Neural cell (in vitro differentiated cells): ENCODE data around the gene SHPK. TPM values are rescaled to one million over a fixed set of nuclear protein-coding genes. Genes with fewer than 3 reads are reported as not detected.

Source experiments
- H2AFZ ChIP-seq: fragments of 200-600, 300-800 bp; sonication (generic), shearing (Covaris generic); 2 replicates; pipeline ENCODE4 v1.6.0; 2014; ENCODE audit warnings: low read depth, mild to moderate bottlenecking, antibody characterized with exemption, low read length, moderate library complexity
- H3F3A ChIP-seq: fragments of 200-600 bp; shearing (Covaris generic); 2 replicates; pipeline ENCODE4 v1.6.1; 2016; ENCODE audit warnings: mild to moderate bottlenecking, moderate library complexity, mixed read lengths, antibody characterized with exemption, low read length; ENCODE audit not compliant: insufficient read depth, poor library complexity, severe bottlenecking
- H3K27ac ChIP-seq: fragments of 200-600, 300-800 bp; sonication (generic), shearing (Covaris generic); 2 replicates; pipeline ENCODE4 v1.5.1; 2014; ENCODE audit warnings: mild to moderate bottlenecking, low read length, moderate library complexity
- H3K27me3 ChIP-seq: fragments of 300-800, 200-600 bp; sonication (generic), shearing (Covaris generic); 2 replicates; pipeline ENCODE4 v1.6.0; 2014; ENCODE audit warnings: mild to moderate bottlenecking, low read depth, low read length, moderate library complexity; ENCODE audit not compliant: insufficient read depth
- H3K36me3 ChIP-seq: fragments of 300-800, 200-600 bp; sonication (generic), shearing (Covaris generic); 2 replicates; pipeline ENCODE4 v1.5.1; 2014; ENCODE audit warnings: mild to moderate bottlenecking, antibody characterized with exemption, low read length, moderate library complexity; ENCODE audit not compliant: insufficient read depth
- H3K4me2 ChIP-seq: fragments of 300-800, 200-600 bp; sonication (generic), shearing (Covaris generic); 2 replicates; pipeline ENCODE4 v1.6.0; 2014; ENCODE audit warnings: mild to moderate bottlenecking, low read length
- H3K4me3 ChIP-seq: fragments of 300-800, 200-600 bp; sonication (generic), shearing (Covaris generic); 2 replicates; pipeline ENCODE4 v1.5.1; 2014; ENCODE audit warnings: mild to moderate bottlenecking, low read length, moderate library complexity
- H3K79me2 ChIP-seq: fragments of 200-600 bp; shearing (Covaris generic); replicated peaks from 2 replicates; pipeline ENCODE4 v1.6.0; 2014; ENCODE audit warnings: mild to moderate bottlenecking, low read length, moderate library complexity; ENCODE audit not compliant: insufficient read depth
- H3K9ac ChIP-seq: fragments of 300-800, 200-600 bp; sonication (generic), shearing (Covaris generic); 2 replicates; pipeline ENCODE4 v1.6.1; 2016; ENCODE audit warnings: mild to moderate bottlenecking, low read length, mixed read lengths
- H3K9me2 ChIP-seq: fragments of 200-600 bp; shearing (Covaris generic); 2 replicates; pipeline ENCODE4 v1.6.1; 2016; ENCODE audit warnings: mild to moderate bottlenecking, low read length, mixed read lengths; ENCODE audit not compliant: insufficient read depth
- H3K9me3 ChIP-seq: fragments of 200-600, 300-800 bp; sonication (generic), shearing (Covaris generic); 2 replicates; pipeline ENCODE4 v1.6.1; 2016; ENCODE audit warnings: mild to moderate bottlenecking, mixed run types, low read length, moderate library complexity, mixed read lengths
- H4K20me1 ChIP-seq: fragments of 200-600 bp; shearing (Covaris generic); 2 replicates; pipeline ENCODE4 v1.6.1; 2016; ENCODE audit warnings: mild to moderate bottlenecking, mixed run types; ENCODE audit not compliant: insufficient read depth
- EP300 ChIP-seq: fragments of 450-650 bp; conservative IDR thresholded peaks from 2 replicates; pipeline ENCODE4 v1.6.1; 2014; ENCODE audit warnings: antibody characterized with exemption, mild to moderate bottlenecking, moderate library complexity; ENCODE audit not compliant: poor library complexity, severe bottlenecking
- EZH2 ChIP-seq: fragments of 200-600, 300-800 bp; shearing (Covaris generic), sonication (generic); IDR thresholded peaks from 2 replicates; pipeline ENCODE4 v1.6.1; 2014; ENCODE audit warnings: antibody characterized with exemption, low read length, borderline replicate concordance, mild to moderate bottlenecking; ENCODE audit not compliant: insufficient read depth, poor library complexity, severe bottlenecking
- MXI1 ChIP-seq: fragments of 450-650 bp; conservative IDR thresholded peaks from 2 replicates; pipeline ENCODE4 v1.6.1; 2014; ENCODE audit warnings: antibody characterized with exemption, mild to moderate bottlenecking; ENCODE audit not compliant: poor library complexity, severe bottlenecking
- POLR2AphosphoS5 ChIP-seq: IDR thresholded peaks from 2 replicates; pipeline ENCODE4 v1.6.1; 2012
- RAD21 ChIP-seq: fragments of 450-650 bp; conservative IDR thresholded peaks from 2 replicates; pipeline ENCODE4 v1.6.1; 2014; ENCODE audit warnings: antibody characterized with exemption, mild to moderate bottlenecking, moderate library complexity
- SMC3 ChIP-seq: fragments of 450-650 bp; conservative IDR thresholded peaks from 2 replicates; pipeline ENCODE4 v1.6.1; 2014; ENCODE audit warnings: antibody characterized with exemption, mild to moderate bottlenecking, moderate library complexity; ENCODE audit not compliant: poor library complexity
- TAF1 ChIP-seq: IDR thresholded peaks from 2 replicates; pipeline ENCODE4 v1.6.1; 2012; ENCODE audit warnings: low read depth
- polyA plus RNA-seq: library from polyadenylated mRNA; depleted of rRNA; stranded (reverse); fragments of >200 nt; gene quantifications from 2 replicates; pipeline ENCODE4 v1.2.3, GENCODE V29; 2014
- TF ChIP-seq, protein P1 (sequence below): fragments of 450-650 bp; IDR thresholded peaks from 2 replicates; pipeline ENCODE4 v1.5.1; 2014; ENCODE audit warnings: antibody characterized with exemption, mild to moderate bottlenecking, moderate library complexity; ENCODE audit not compliant: poor library complexity, severe bottlenecking
- TF ChIP-seq, protein P2 (sequence below): IDR thresholded peaks from 2 replicates; pipeline ENCODE4 v1.6.1; 2012; ENCODE audit warnings: borderline replicate concordance

Gene SHPK
- polyA plus RNA-seq, 1 donor from 2014 or later: 14.3 TPM

- Histone ChIP-seq H3K9ac (no peak overlapping the region), H3K27ac (no peak overlapping the region), H3K9me3 (no peaks in the 10 kb centered on the region), H2AFZ (no peak overlapping the region), H3K4me2 (no peak overlapping the region), H3K9me2 (no peaks in the 10 kb centered on the region), H3K79me2 (peaks cover 11% of the 10 kb centered on the region), H3K36me3 (no peaks in the 10 kb centered on the region), H3K27me3 (no peaks in the 10 kb centered on the region), H3F3A (no peaks in the 10 kb centered on the region), H4K20me1 (no peaks in the 10 kb centered on the region), H3K4me3 (no peak overlapping the region)
- no peak for TF ChIP-seq EP300
- no peak for TF ChIP-seq RAD21
- TF ChIP-seq SMC3: no peak
- TF ChIP-seq POLR2AphosphoS5: no peak
- TF ChIP-seq TAF1: no peak
- TF ChIP-seq, protein P1, sequence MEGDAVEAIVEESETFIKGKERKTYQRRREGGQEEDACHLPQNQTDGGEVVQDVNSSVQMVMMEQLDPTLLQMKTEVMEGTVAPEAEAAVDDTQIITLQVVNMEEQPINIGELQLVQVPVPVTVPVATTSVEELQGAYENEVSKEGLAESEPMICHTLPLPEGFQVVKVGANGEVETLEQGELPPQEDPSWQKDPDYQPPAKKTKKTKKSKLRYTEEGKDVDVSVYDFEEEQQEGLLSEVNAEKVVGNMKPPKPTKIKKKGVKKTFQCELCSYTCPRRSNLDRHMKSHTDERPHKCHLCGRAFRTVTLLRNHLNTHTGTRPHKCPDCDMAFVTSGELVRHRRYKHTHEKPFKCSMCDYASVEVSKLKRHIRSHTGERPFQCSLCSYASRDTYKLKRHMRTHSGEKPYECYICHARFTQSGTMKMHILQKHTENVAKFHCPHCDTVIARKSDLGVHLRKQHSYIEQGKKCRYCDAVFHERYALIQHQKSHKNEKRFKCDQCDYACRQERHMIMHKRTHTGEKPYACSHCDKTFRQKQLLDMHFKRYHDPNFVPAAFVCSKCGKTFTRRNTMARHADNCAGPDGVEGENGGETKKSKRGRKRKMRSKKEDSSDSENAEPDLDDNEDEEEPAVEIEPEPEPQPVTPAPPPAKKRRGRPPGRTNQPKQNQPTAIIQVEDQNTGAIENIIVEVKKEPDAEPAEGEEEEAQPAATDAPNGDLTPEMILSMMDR: no peak
- TF ChIP-seq EZH2: no peak
- TF ChIP-seq, protein P2, sequence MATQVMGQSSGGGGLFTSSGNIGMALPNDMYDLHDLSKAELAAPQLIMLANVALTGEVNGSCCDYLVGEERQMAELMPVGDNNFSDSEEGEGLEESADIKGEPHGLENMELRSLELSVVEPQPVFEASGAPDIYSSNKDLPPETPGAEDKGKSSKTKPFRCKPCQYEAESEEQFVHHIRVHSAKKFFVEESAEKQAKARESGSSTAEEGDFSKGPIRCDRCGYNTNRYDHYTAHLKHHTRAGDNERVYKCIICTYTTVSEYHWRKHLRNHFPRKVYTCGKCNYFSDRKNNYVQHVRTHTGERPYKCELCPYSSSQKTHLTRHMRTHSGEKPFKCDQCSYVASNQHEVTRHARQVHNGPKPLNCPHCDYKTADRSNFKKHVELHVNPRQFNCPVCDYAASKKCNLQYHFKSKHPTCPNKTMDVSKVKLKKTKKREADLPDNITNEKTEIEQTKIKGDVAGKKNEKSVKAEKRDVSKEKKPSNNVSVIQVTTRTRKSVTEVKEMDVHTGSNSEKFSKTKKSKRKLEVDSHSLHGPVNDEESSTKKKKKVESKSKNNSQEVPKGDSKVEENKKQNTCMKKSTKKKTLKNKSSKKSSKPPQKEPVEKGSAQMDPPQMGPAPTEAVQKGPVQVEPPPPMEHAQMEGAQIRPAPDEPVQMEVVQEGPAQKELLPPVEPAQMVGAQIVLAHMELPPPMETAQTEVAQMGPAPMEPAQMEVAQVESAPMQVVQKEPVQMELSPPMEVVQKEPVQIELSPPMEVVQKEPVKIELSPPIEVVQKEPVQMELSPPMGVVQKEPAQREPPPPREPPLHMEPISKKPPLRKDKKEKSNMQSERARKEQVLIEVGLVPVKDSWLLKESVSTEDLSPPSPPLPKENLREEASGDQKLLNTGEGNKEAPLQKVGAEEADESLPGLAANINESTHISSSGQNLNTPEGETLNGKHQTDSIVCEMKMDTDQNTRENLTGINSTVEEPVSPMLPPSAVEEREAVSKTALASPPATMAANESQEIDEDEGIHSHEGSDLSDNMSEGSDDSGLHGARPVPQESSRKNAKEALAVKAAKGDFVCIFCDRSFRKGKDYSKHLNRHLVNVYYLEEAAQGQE: no peak
- no peak for TF ChIP-seq MXI1
These were observed 5.3 kb downstream of the SHPK start for GRCh38 chr17:3630781-3631180.

DNA sequence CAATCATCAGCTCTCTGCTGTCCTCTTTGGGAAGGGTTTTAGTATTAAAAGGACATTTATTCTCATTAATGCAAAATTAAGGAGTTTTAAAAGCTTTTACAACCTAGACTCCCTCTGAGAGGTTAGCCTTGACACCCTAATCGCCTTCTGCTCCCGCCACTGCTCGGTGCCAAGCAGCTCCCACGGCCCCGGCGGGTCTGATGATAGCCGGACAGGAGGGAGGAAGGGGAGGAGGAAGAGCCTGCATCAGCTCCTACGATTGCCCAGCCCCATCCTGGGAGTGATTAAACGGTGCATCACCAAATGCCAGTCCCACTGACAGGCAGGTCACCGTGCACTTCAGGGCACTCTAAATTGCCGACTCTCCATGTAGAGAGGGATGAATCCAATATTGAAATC lies 8.3 kb downstream of the SHPK start:
- H3F3A ChIP-seq: no peaks in the 10 kb centered on the region
- no peaks in the 10 kb centered on the region for H3K79me2 ChIP-seq
- H2AFZ ChIP-seq: no peak overlapping the region
- H3K4me2 ChIP-seq: no peak overlapping the region
- H3K9me3 ChIP-seq: no peaks in the 10 kb centered on the region
- no peak overlapping the region for H3K9ac ChIP-seq
- H3K9me2 ChIP-seq: no peaks in the 10 kb centered on the region
- H3K36me3 ChIP-seq: no peaks in the 10 kb centered on the region
- TF ChIP-seq SMC3 (no peak), EP300 (no peak), EZH2 (no peak), RAD21 (no peak), POLR2AphosphoS5 (no peak)
- TF ChIP-seq, protein P1: no peak
- no peaks in the 10 kb centered on the region for H3K27me3 ChIP-seq
- no peak overlapping the region for H3K27ac ChIP-seq
- no peak overlapping the region for H3K4me3 ChIP-seq
- H4K20me1 ChIP-seq: no peaks in the 10 kb centered on the region
